ENCODE measurements around the gene ROBO4.

ROBO4 gene

DNA sequence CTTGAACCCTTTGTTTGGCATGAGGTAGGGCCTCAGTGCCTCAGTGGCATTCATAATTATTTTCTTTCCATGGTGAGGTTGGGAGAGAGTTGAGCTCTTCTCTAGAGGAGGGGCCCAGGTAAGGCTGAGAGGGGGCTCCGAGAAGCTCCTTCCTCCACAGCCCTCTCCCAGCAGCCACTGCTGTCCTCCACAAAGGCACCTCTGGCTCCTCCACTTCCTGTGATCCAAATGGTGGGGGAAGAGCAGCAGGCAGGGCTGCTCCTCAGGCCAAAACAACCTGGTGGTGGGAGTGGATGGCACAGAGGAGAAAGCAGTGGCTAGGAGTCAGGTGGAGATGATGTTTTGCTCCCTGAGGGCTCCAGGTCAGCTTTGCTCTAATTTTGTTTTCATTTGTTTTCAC is 13.3 kb downstream of the ROBO4 start:
- no peak overlapping the region for H3K9ac ChIP-seq (ENCODE audit: low read length)
- no peaks in the 10 kb centered on the region for H3F3A ChIP-seq (ENCODE audit: insufficient read depth, low read length)
- H3K4me2 ChIP-seq (ENCODE audit: low read depth, low read length), result no peak overlapping the region
- H3K27me3 ChIP-seq (replicated peaks; ENCODE audit: insufficient read depth, low read length), result no peaks in the 10 kb centered on the region
- no peaks in the 10 kb centered on the region for H3K9me2 ChIP-seq (replicated peaks; ENCODE audit: insufficient read depth, low read length)
- no peaks in the 10 kb centered on the region for H3K4me1 ChIP-seq (ENCODE audit: low read length)
- H3K4me3 ChIP-seq (ENCODE audit: low read length), result no peak overlapping the region
- H3K9me3 ChIP-seq (replicated peaks; ENCODE audit: insufficient read depth, low read length), result no peaks in the 10 kb centered on the region
- DNase-seq, result no peak
- TF ChIP-seq, protein P1, sequence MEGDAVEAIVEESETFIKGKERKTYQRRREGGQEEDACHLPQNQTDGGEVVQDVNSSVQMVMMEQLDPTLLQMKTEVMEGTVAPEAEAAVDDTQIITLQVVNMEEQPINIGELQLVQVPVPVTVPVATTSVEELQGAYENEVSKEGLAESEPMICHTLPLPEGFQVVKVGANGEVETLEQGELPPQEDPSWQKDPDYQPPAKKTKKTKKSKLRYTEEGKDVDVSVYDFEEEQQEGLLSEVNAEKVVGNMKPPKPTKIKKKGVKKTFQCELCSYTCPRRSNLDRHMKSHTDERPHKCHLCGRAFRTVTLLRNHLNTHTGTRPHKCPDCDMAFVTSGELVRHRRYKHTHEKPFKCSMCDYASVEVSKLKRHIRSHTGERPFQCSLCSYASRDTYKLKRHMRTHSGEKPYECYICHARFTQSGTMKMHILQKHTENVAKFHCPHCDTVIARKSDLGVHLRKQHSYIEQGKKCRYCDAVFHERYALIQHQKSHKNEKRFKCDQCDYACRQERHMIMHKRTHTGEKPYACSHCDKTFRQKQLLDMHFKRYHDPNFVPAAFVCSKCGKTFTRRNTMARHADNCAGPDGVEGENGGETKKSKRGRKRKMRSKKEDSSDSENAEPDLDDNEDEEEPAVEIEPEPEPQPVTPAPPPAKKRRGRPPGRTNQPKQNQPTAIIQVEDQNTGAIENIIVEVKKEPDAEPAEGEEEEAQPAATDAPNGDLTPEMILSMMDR (IDR thresholded peaks at IDR 0.05; ENCODE audit: low read length), result no peak
- no peaks in the 10 kb centered on the region for H3K36me3 ChIP-seq (replicated peaks; ENCODE audit: insufficient read depth, low read length)
- H2AFZ ChIP-seq (ENCODE audit: low read length), result no peak overlapping the region
- no peak overlapping the region for H3K27ac ChIP-seq (ENCODE audit: low read length)
- no peaks in the 10 kb centered on the region for H3K79me2 ChIP-seq (ENCODE audit: low read length)
- H4K20me1 ChIP-seq (ENCODE audit: insufficient read depth, low read length), result no peaks in the 10 kb centered on the region

- TF ChIP-seq, protein P1 (IDR thresholded peaks at IDR 0.05; ENCODE audit: low read length), result no peak
- TF ChIP-seq EZH2phosphoT487 (IDR thresholded peaks at IDR 0.05; ENCODE audit: low read length) (no peak), EZH2 (optimal IDR thresholded peaks at IDR 0.05; ENCODE audit: low read depth, low read length) (no peak)
- H3K4me1 ChIP-seq (ENCODE audit: low read length), result no peaks in the 10 kb centered on the region
These were observed 15.2 kb downstream of the ROBO4 start for GRCh38 chr11:124882339-124883071.

DNA sequence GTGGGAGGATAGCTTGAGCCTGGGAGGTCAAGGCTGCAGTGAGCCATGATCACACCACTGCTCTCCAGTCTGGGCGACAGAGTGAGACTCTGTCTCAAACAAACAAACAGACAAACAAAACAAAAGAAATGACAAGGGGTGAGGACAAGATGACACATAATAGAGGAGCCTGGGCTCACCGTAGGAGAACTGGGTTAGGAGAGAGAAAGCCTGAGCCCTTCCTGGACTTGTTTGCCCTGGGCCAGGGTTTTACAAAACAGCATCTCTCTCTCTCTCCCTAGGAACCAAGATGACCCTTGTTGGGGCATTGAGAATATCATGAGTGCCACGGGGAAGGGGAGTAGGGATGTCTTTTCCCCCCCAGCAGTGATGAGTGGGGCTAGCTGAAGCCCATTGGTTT is 16.7 kb downstream of the ROBO4 start:
- no peaks in the 10 kb centered on the region for H4K20me1 ChIP-seq (ENCODE audit: insufficient read depth, low read length)
- H3K9me3 ChIP-seq (replicated peaks; ENCODE audit: insufficient read depth, low read length), result no peaks in the 10 kb centered on the region
- peaks cover 6% of the 10 kb centered on the region for H3K27me3 ChIP-seq (replicated peaks; ENCODE audit: insufficient read depth, low read length)
- DNase-seq, result no peak
- no peaks in the 10 kb centered on the region for H3K36me3 ChIP-seq (replicated peaks; ENCODE audit: insufficient read depth, low read length)
- no peaks in the 10 kb centered on the region for H3F3A ChIP-seq (ENCODE audit: insufficient read depth, low read length)
- TF ChIP-seq, protein P1 (IDR thresholded peaks at IDR 0.05; ENCODE audit: low read length), result no peak
- TF ChIP-seq EZH2 (optimal IDR thresholded peaks at IDR 0.05; ENCODE audit: low read depth, low read length), result no peak
- TF ChIP-seq EZH2phosphoT487 (IDR thresholded peaks at IDR 0.05; ENCODE audit: low read length), result no peak
- no peaks in the 10 kb centered on the region for H3K9me2 ChIP-seq (replicated peaks; ENCODE audit: insufficient read depth, low read length)
- H3K79me2 ChIP-seq (ENCODE audit: low read length), result no peaks in the 10 kb centered on the region
- H2AFZ ChIP-seq (ENCODE audit: low read length), result no peak overlapping the region
- no peak overlapping the region for H3K4me3 ChIP-seq (ENCODE audit: low read length)
- H3K4me1 ChIP-seq (ENCODE audit: low read length), result no peaks in the 10 kb centered on the region
- H3K27ac ChIP-seq (ENCODE audit: low read length), result no peak overlapping the region
- no peak overlapping the region for H3K9ac ChIP-seq (ENCODE audit: low read length)
- no peak overlapping the region for H3K4me2 ChIP-seq (ENCODE audit: low read depth, low read length)

More at GRCh38 chr11:124882339-124883071, 15.2 kb downstream of the ROBO4 start:
- Histone ChIP-seq H3K36me3 (replicated peaks; ENCODE audit: insufficient read depth, low read length) (no peaks in the 10 kb centered on the region), H3K79me2 (ENCODE audit: low read length) (no peaks in the 10 kb centered on the region), H3K4me3 (ENCODE audit: low read length) (no peak overlapping the region), H2AFZ (ENCODE audit: low read length) (no peak overlapping the region), H3K9ac (ENCODE audit: low read length) (no peak overlapping the region), H3F3A (ENCODE audit: insufficient read depth, low read length) (no peaks in the 10 kb centered on the region), H3K27me3 (replicated peaks; ENCODE audit: insufficient read depth, low read length) (peaks cover under 1% of the 10 kb centered on the region; the same call in 1 of the 2 replicates), H3K27ac (ENCODE audit: low read length) (no peak overlapping the region), H3K9me3 (replicated peaks; ENCODE audit: insufficient read depth, low read length) (no peaks in the 10 kb centered on the region), H3K9me2 (replicated peaks; ENCODE audit: insufficient read depth, low read length) (no peaks in the 10 kb centered on the region), H3K4me2 (ENCODE audit: low read depth, low read length) (no peak overlapping the region), H4K20me1 (ENCODE audit: insufficient read depth, low read length) (no peaks in the 10 kb centered on the region)
- no peak for DNase-seq
